ENCODE data around the gene FADS6. TPM values are rescaled to one million over a fixed set of nuclear protein-coding genes. Genes with fewer than 3 reads are reported as not detected.

FADS6 gene
- total RNA-seq, 2 experiments from 2014 or later: not detected

GRCh38 chr17:74854792-74855191 is 38.6 kb downstream of the FADS6 start:
- no peaks in the 10 kb centered on the region for H3K9me3 Mint-ChIP-seq (ENCODE audit: insufficient read depth)
- H3K4me1 Mint-ChIP-seq (ENCODE audit: low read depth): peaks cover 8% of the 10 kb centered on the region
- no peaks in the 10 kb centered on the region for H3K36me3 Mint-ChIP-seq (ENCODE audit: low read depth)
- H3K27ac Mint-ChIP-seq: no peak overlapping the region
- ATAC-seq (no peak), DNase-seq (no peak)
- ChIA-PET CTCF (interaction anchor here (1.4 to 18.9 kb wide), 2 partner anchors 64 to 65 kb away, joined by 6 to 294 read pairs; no protein-coding TSS in a partner anchor), POLR2A (no interaction called here)
- peaks cover 65% of the 10 kb centered on the region for H3K27me3 Mint-ChIP-seq (ENCODE audit: low read depth)
- H3K4me3 Mint-ChIP-seq: no peak overlapping the region

GRCh38 chr17:74853669-74854068 is 39.8 kb downstream of the FADS6 start:
- no peaks in the 10 kb centered on the region for H3K9me3 Mint-ChIP-seq (ENCODE audit: insufficient read depth)
- H3K4me1 Mint-ChIP-seq (ENCODE audit: low read depth): peaks cover 8% of the 10 kb centered on the region
- ChIA-PET CTCF (interaction anchor here (1.2 to 1.4 kb wide), 2 partner anchors 8 to 62 kb away, joined by 3 to 6 read pairs; no protein-coding TSS in a partner anchor), POLR2A (no interaction called here)
- H3K4me3 Mint-ChIP-seq: no peak overlapping the region
- H3K27ac Mint-ChIP-seq: no peak overlapping the region
- DNase-seq: no peak
- no peak for ATAC-seq
- H3K27me3 Mint-ChIP-seq (ENCODE audit: low read depth): peaks cover 58% of the 10 kb centered on the region
- H3K36me3 Mint-ChIP-seq (ENCODE audit: low read depth): no peaks in the 10 kb centered on the region

GRCh38 chr17:74853048-74853397 is 40.4 kb downstream of the FADS6 start:
- no peaks in the 10 kb centered on the region for H3K36me3 Mint-ChIP-seq (ENCODE audit: low read depth)
- no peak for ATAC-seq

GRCh38 chr17:74852237-74853047 is 41.0 kb downstream of the FADS6 start:
- H3K27me3 Mint-ChIP-seq (ENCODE audit: low read depth): peaks cover 48% of the 10 kb centered on the region
- H3K4me1 Mint-ChIP-seq (ENCODE audit: low read depth): peaks cover 8% of the 10 kb centered on the region
- peak overlapping the region; percentile 51 for H3K4me3 Mint-ChIP-seq
- ChIA-PET POLR2A (interaction anchor here (1.1 kb wide), 1 partner anchor 24 kb away, joined by 3 read pairs; no protein-coding TSS in a partner anchor), CTCF (interaction anchor here (0.8 to 2.1 kb wide), 3 partner anchors 9 to 61 kb away, joined by 4 to 8 read pairs (median 6); no protein-coding TSS in a partner anchor)
- H3K27ac Mint-ChIP-seq: no peak overlapping the region
- no peaks in the 10 kb centered on the region for H3K9me3 Mint-ChIP-seq (ENCODE audit: insufficient read depth)
- no peaks in the 10 kb centered on the region for H3K36me3 Mint-ChIP-seq (ENCODE audit: low read depth)
- ATAC-seq: peak; percentile 80
- peak; percentile 65 for DNase-seq

More at GRCh38 chr17:74853048-74853397, 40.4 kb downstream of the FADS6 start:
- H3K27ac Mint-ChIP-seq: no peak overlapping the region
- POLR2A ChIA-PET: interaction anchor here (1.1 kb wide), 1 partner anchor 23 kb away, joined by 3 read pairs; no protein-coding TSS in a partner anchor
- peaks cover 8% of the 10 kb centered on the region for H3K4me1 Mint-ChIP-seq (ENCODE audit: low read depth)
- H3K9me3 Mint-ChIP-seq (ENCODE audit: insufficient read depth): no peaks in the 10 kb centered on the region
- peaks cover 53% of the 10 kb centered on the region for H3K27me3 Mint-ChIP-seq (ENCODE audit: low read depth)
- peak overlapping the region; percentile 51 for H3K4me3 Mint-ChIP-seq
- CTCF ChIA-PET: interaction anchor here (0.9 to 1.2 kb wide), 2 partner anchors 9 to 12 kb away, joined by 3 to 6 read pairs; no protein-coding TSS in a partner anchor
- DNase-seq: no peak

- no peaks in the 10 kb centered on the region for H3K9me3 Mint-ChIP-seq (ENCODE audit: insufficient read depth)
- H3K4me1 Mint-ChIP-seq (ENCODE audit: low read depth): peaks cover 8% of the 10 kb centered on the region
- DNase-seq (no peak), ATAC-seq (no peak)
- H3K27ac Mint-ChIP-seq: no peak overlapping the region
- no peaks in the 10 kb centered on the region for H3K36me3 Mint-ChIP-seq (ENCODE audit: low read depth)
- CTCF ChIA-PET: interaction anchor here (0.8 to 2.1 kb wide), 3 partner anchors 10 to 61 kb away, joined by 4 to 8 read pairs (median 6); no protein-coding TSS in a partner anchor
- H3K4me3 Mint-ChIP-seq: no peak overlapping the region
- POLR2A ChIA-PET: interaction anchor here (1.1 kb wide), 1 partner anchor 24 kb away, joined by 3 read pairs; no protein-coding TSS in a partner anchor
- H3K27me3 Mint-ChIP-seq (ENCODE audit: low read depth): peaks cover 41% of the 10 kb centered on the region
These were observed 41.7 kb downstream of the FADS6 start for GRCh38 chr17:74851612-74852236.

- Mint-ChIP-seq H3K36me3 (ENCODE audit: low read depth) (no peaks in the 10 kb centered on the region), H3K4me3 (no peak overlapping the region), H3K9me3 (ENCODE audit: insufficient read depth) (no peaks in the 10 kb centered on the region), H3K4me1 (ENCODE audit: low read depth) (peaks cover 8% of the 10 kb centered on the region), H3K27me3 (ENCODE audit: low read depth) (peaks cover 35% of the 10 kb centered on the region), H3K27ac (no peak overlapping the region)
- ATAC-seq: no peak
- POLR2A ChIA-PET: no interaction called here
- CTCF ChIA-PET: interaction anchor here (2.1 kb wide), 1 partner anchor 11 kb away, joined by 8 read pairs; no protein-coding TSS in a partner anchor
- no peak for DNase-seq
These were observed 42.5 kb downstream of the FADS6 start for GRCh38 chr17:74850914-74851313.

GRCh38 chr17:74850310-74850709 is 43.1 kb downstream of the FADS6 start:
- CTCF ChIA-PET: interaction anchor here (2.6 kb wide), 1 partner anchor 12 kb away, joined by 8 read pairs; no protein-coding TSS in a partner anchor
- no peak overlapping the region for H3K27ac Mint-ChIP-seq
- H3K27me3 Mint-ChIP-seq (ENCODE audit: low read depth): peaks cover 29% of the 10 kb centered on the region
- no peak for ATAC-seq
- H3K4me3 Mint-ChIP-seq: no peak overlapping the region
- H3K9me3 Mint-ChIP-seq (ENCODE audit: insufficient read depth): no peaks in the 10 kb centered on the region
- H3K4me1 Mint-ChIP-seq (ENCODE audit: low read depth): peaks cover 8% of the 10 kb centered on the region
- H3K36me3 Mint-ChIP-seq (ENCODE audit: low read depth): no peaks in the 10 kb centered on the region
- DNase-seq: no peak
- POLR2A ChIA-PET: no interaction called here

- Mint-ChIP-seq H3K9me3 (ENCODE audit: insufficient read depth) (no peaks in the 10 kb centered on the region), H3K27ac (no peak overlapping the region), H3K36me3 (ENCODE audit: low read depth) (no peaks in the 10 kb centered on the region), H3K4me1 (ENCODE audit: low read depth) (peaks cover 8% of the 10 kb centered on the region), H3K27me3 (ENCODE audit: low read depth) (peaks cover 16% of the 10 kb centered on the region), H3K4me3 (no peak overlapping the region)
- CTCF ChIA-PET: interaction anchor here (1.1 to 2.6 kb wide), 2 partner anchors 13 to 192 kb away, joined by 3 to 8 read pairs; no protein-coding TSS in a partner anchor
- DNase-seq (no peak), ATAC-seq (no peak)
- POLR2A ChIA-PET: interaction anchor here (0.6 kb wide), 1 partner anchor 358 kb away, joined by 3 read pairs; no protein-coding TSS in a partner anchor
These were observed 44.6 kb downstream of the FADS6 start for GRCh38 chr17:74848656-74849399.

- H3K4me1 Mint-ChIP-seq (ENCODE audit: low read depth): peaks cover 5% of the 10 kb centered on the region
- POLR2A ChIA-PET: no interaction called here
- H3K9me3 Mint-ChIP-seq (ENCODE audit: insufficient read depth): no peaks in the 10 kb centered on the region
- peaks cover 5% of the 10 kb centered on the region for H3K27me3 Mint-ChIP-seq (ENCODE audit: low read depth)
- DNase-seq (no peak), ATAC-seq (no peak)
- CTCF ChIA-PET: interaction anchor here (1.2 to 1.4 kb wide), 3 partner anchors 8 to 55 kb away, joined by 3 to 5 read pairs (median 3); no protein-coding TSS in a partner anchor
- H3K36me3 Mint-ChIP-seq (ENCODE audit: low read depth): no peaks in the 10 kb centered on the region
- no peak overlapping the region for H3K4me3 Mint-ChIP-seq
- H3K27ac Mint-ChIP-seq: peak overlapping the region; percentile 25
These were observed 46.8 kb downstream of the FADS6 start for GRCh38 chr17:74846621-74847020.

- CTCF ChIA-PET: interaction anchor here (1.0 to 1.8 kb wide), 9 partner anchors 12 to 117 kb away, joined by 3 to 8 read pairs (median 5); partner anchors contain the start of genes FDXR and GRIN2C
- Mint-ChIP-seq H3K36me3 (ENCODE audit: low read depth) (no peaks in the 10 kb centered on the region), H3K27me3 (ENCODE audit: low read depth) (no peaks in the 10 kb centered on the region), H3K27ac (no peak overlapping the region), H3K4me1 (ENCODE audit: low read depth) (peaks cover 20% of the 10 kb centered on the region), H3K9me3 (ENCODE audit: insufficient read depth) (no peaks in the 10 kb centered on the region), H3K4me3 (no peak overlapping the region)
- no peak for ATAC-seq
- POLR2A ChIA-PET: no interaction called here
- DNase-seq: no peak
These were observed 50.1 kb downstream of the FADS6 start for GRCh38 chr17:74843352-74843627.

- H3K27me3 Mint-ChIP-seq (ENCODE audit: low read depth): no peaks in the 10 kb centered on the region
- ChIA-PET CTCF (interaction anchor here (1.0 to 1.8 kb wide), 8 partner anchors 16 to 118 kb away, joined by 3 to 8 read pairs (median 5); partner anchors contain the start of genes FDXR and GRIN2C), POLR2A (no interaction called here)
- peak; percentile 54 for ATAC-seq
- no peak overlapping the region for H3K4me3 Mint-ChIP-seq
- DNase-seq: no peak
- H3K36me3 Mint-ChIP-seq (ENCODE audit: low read depth): no peaks in the 10 kb centered on the region
- peaks cover 20% of the 10 kb centered on the region for H3K4me1 Mint-ChIP-seq (ENCODE audit: low read depth)
- no peaks in the 10 kb centered on the region for H3K9me3 Mint-ChIP-seq (ENCODE audit: insufficient read depth)
- H3K27ac Mint-ChIP-seq: no peak overlapping the region
These were observed 50.7 kb downstream of the FADS6 start for GRCh38 chr17:74842599-74843351.

Measured in activated CD8-positive, alpha-beta T cell treated with anti-CD3 and anti-CD28 coated beads, Interleukin-2, amount 10 ng/mL, durations not matched to agents 7 days and 5 days (primary cell).